Upper lobe of left lung (tissue), 4 donors: ENCODE results near the gene C16orf89.

ENCODE experiments used
- CTCF ChIP-seq, 6 experiments: fragments of 450-650 bp in 4 of 6; fragments of 200-600 bp in 2 of 6; sonication (generic) in 2 of 6; IDR thresholded peaks; one replicate each; pipeline ENCODE4 v1.5.1; 2016 to 2019; ENCODE audit warnings: antibody characterized with exemption in 6 of 6
- EP300 ChIP-seq, 4 donors: sonication (generic); formaldehyde crosslinking; IDR thresholded peaks; one replicate each; pipeline ENCODE4 v1.5.1; 2017; ENCODE audit warnings: antibody characterized with exemption in 4 of 4, control low read depth in 2 of 4
- POLR2A ChIP-seq, 4 donors: fragments of 450-650 bp; IDR thresholded peaks; one replicate each; pipeline ENCODE4 v1.5.1; 2016 to 2017; ENCODE audit warnings: antibody characterized with exemption in 4 of 4, mild to moderate bottlenecking in 2 of 4
- POLR2AphosphoS5 ChIP-seq, 2 donors: sonication (generic); formaldehyde crosslinking; IDR thresholded peaks; one replicate each; pipeline ENCODE4 v1.5.1; 2017; ENCODE audit warnings: antibody characterized with exemption in 2 of 2

GRCh38 chr16:5062051-5062450, 3.7 kb downstream of the C16orf89 start:
- TF ChIP-seq CTCF (IDR thresholded peaks at IDR 0.05): no peak
- no peak for TF ChIP-seq POLR2A (IDR thresholded peaks at IDR 0.05)
- no peak for TF ChIP-seq EP300 (IDR thresholded peaks at IDR 0.05)
- TF ChIP-seq POLR2AphosphoS5 (IDR thresholded peaks at IDR 0.05): no peak
